Measurements from ENCODE around the gene KLK3.

Gene KLK3

GRCh38 chr19:50830266-50831025 is 24.3 kb upstream of the KLK3 start:
- no peak for FAIRE-seq
- no peak for DNase-seq (ENCODE audit: insufficient read length, low spot score)

- FAIRE-seq (no peak), DNase-seq (ENCODE audit: insufficient read length, low spot score) (no peak)
Measured at GRCh38 chr19:50831026-50831396, 23.7 kb upstream of the KLK3 start.

- FAIRE-seq (no peak), DNase-seq (ENCODE audit: insufficient read length, low spot score) (no peak)
Measured at GRCh38 chr19:50832666-50833065, 22.0 kb upstream of the KLK3 start.

GRCh38 chr19:50833117-50833801 is 21.5 kb upstream of the KLK3 start, which contains the start of gene KLK15:
TSS of gene KLK15 (minus strand) at chr19:50833574. CDS start at chr19:50831492, 2,082 bp downstream.
- no peak for FAIRE-seq

GRCh38 chr19:50833802-50834167 is 20.9 kb upstream of the KLK3 start:
- FAIRE-seq (no peak), DNase-seq (ENCODE audit: insufficient read length, low spot score) (no peak)

More at GRCh38 chr19:50833117-50833801, 21.5 kb upstream of the KLK3 start, which contains the start of gene KLK15:
- DNase-seq (ENCODE audit: insufficient read length, low spot score), result no peak

GRCh38 chr19:50835103-50835784 is 19.5 kb upstream of the KLK3 start:
- no peak for DNase-seq (ENCODE audit: insufficient read length, low spot score)
- FAIRE-seq, result no peak

GRCh38 chr19:50835785-50836542 is 18.8 kb upstream of the KLK3 start:
- DNase-seq (ENCODE audit: insufficient read length, low spot score), result peak; percentile 90
- FAIRE-seq, result peak; percentile 96

GRCh38 chr19:50836543-50837195 is 18.0 kb upstream of the KLK3 start:
- FAIRE-seq, result no peak
- DNase-seq (ENCODE audit: insufficient read length, low spot score), result no peak

GRCh38 chr19:50837300-50837699 is 17.4 kb upstream of the KLK3 start:
- DNase-seq (ENCODE audit: insufficient read length, low spot score), result no peak
- FAIRE-seq, result no peak

- no peak for FAIRE-seq
- DNase-seq (ENCODE audit: insufficient read length, low spot score), result no peak
Measured at GRCh38 chr19:50838239-50838638, 16.5 kb upstream of the KLK3 start.

- FAIRE-seq (no peak), DNase-seq (ENCODE audit: insufficient read length, low spot score) (no peak)
Measured at GRCh38 chr19:50839712-50840655, 14.7 kb upstream of the KLK3 start.

GRCh38 chr19:50842130-50842529 is 12.6 kb upstream of the KLK3 start:
- FAIRE-seq, result no peak
- DNase-seq (ENCODE audit: insufficient read length, low spot score), result no peak

- no peak for DNase-seq (ENCODE audit: insufficient read length, low spot score)
Measured at GRCh38 chr19:50843205-50843604, 11.5 kb upstream of the KLK3 start.

GRCh38 chr19:50843701-50844221 is 11.0 kb upstream of the KLK3 start:
- no peak for DNase-seq (ENCODE audit: insufficient read length, low spot score)

More at GRCh38 chr19:50843205-50843604, 11.5 kb upstream of the KLK3 start:
- no peak for FAIRE-seq

GRCh38 chr19:50844296-50844935 is 10.3 kb upstream of the KLK3 start:
- no peak for DNase-seq (ENCODE audit: insufficient read length, low spot score)
- FAIRE-seq, result no peak

More at GRCh38 chr19:50843701-50844221, 11.0 kb upstream of the KLK3 start:
- no peak for FAIRE-seq

- DNase-seq (ENCODE audit: insufficient read length, low spot score), result no peak
- no peak for FAIRE-seq
Measured at GRCh38 chr19:50850738-50851137, 4.0 kb upstream of the KLK3 start.

GRCh38 chr19:50851620-50852019 is 3.1 kb upstream of the KLK3 start:
- no peak for FAIRE-seq

GRCh38 chr19:50857366-50857765 is 2.7 kb downstream of the KLK3 start:
- DNase-seq (ENCODE audit: insufficient read length, low spot score) (no peak), FAIRE-seq (no peak)

More at GRCh38 chr19:50851620-50852019, 3.1 kb upstream of the KLK3 start:
- DNase-seq (ENCODE audit: insufficient read length, low spot score), result no peak

Data from HTR-8/SVneo (cell line).